K562 (cell line): Measurements from ENCODE around the gene ICAM1. TPM values are rescaled to one million over a fixed set of nuclear protein-coding genes. Genes with fewer than 3 reads are reported as not detected.
A peak's percentile ranks its signal among the peaks of the same experiment; 100 is the strongest.

Source experiments
- ERF ChIP-seq: fragments of 450-650 bp; formaldehyde crosslinking; IDR thresholded peaks from 2 replicates; pipeline ENCODE4 v1.4.0; 2020; ENCODE audit warnings: mild to moderate bottlenecking, mixed read lengths
- GATA2 ChIP-seq: sonication (generic); formaldehyde crosslinking; IDR thresholded peaks from 2 replicates; pipeline ENCODE4 v1.4.0; 2020; ENCODE audit warnings: mild to moderate bottlenecking, missing genetic modification reagents
- HNRNPH1 ChIP-seq: fragments of 200-400 bp; formaldehyde crosslinking; optimal IDR thresholded peaks from 2 replicates; pipeline ENCODE3; 2017; ENCODE audit warnings: low read depth, mild to moderate bottlenecking, low read length, moderate library complexity
- KAT2B ChIP-seq: IDR thresholded peaks from one replicate; pipeline ENCODE4 v1.6.1; 2012; ENCODE audit warnings: low read depth, mild to moderate bottlenecking, control low read depth, inconsistent platforms, low read length, moderate library complexity
- KLF16 ChIP-seq: IDR thresholded peaks from 2 replicates; pipeline ENCODE4 v1.6.1; 2016; ENCODE audit warnings: antibody characterized with exemption
- NEUROD1 ChIP-seq: fragments of 150-350 bp; IDR thresholded peaks from 2 replicates; pipeline ENCODE4 v1.6.1; 2014; ENCODE audit warnings: borderline replicate concordance, low read length, low read depth; ENCODE audit not compliant: partially characterized antibody
- NR2C2 ChIP-seq, 2 experiments: fragments of 200-800 bp in 1 of 2; sonication (Bioruptor generic) in 1 of 2; sonication (generic) in 1 of 2; formaldehyde crosslinking in 1 of 2; IDR thresholded peaks; 2 replicates each; pipeline versions ENCODE4 v1.6.1 to v1.8.0; 2016 to 2022; ENCODE audit warnings: mild to moderate bottlenecking in 1 of 2, missing compliant biosample characterization in 1 of 2, missing genetic modification characterization in 1 of 2, missing genetic modification reagents in 1 of 2
- NR3C1 ChIP-seq: sonication (generic); formaldehyde crosslinking; IDR thresholded peaks from 2 replicates; pipeline ENCODE4 v1.8.1; 2022; ENCODE audit warnings: missing genetic modification reagents
- POLR2AphosphoS5 ChIP-seq: IDR thresholded peaks from 2 replicates; pipeline ENCODE4 v1.6.1; 2011; ENCODE audit warnings: mild to moderate bottlenecking, low read depth, low read length, moderate library complexity; ENCODE audit not compliant: control insufficient read depth, insufficient read depth
- SAP30 ChIP-seq: fragments of 200-600 bp; sonication (generic); IDR thresholded peaks from 2 replicates; pipeline ENCODE4 v1.6.1; 2012; ENCODE audit warnings: borderline replicate concordance, low read depth, mild to moderate bottlenecking, moderate library complexity, low read length, control low read depth, inconsistent platforms; ENCODE audit not compliant: insufficient read depth, poor library complexity, severe bottlenecking
- SLC30A9 ChIP-seq: fragments of 250-450 bp; sonication (Bioruptor Pico); IDR thresholded peaks from 2 replicates; pipeline ENCODE4 v1.8.0; 2022; ENCODE audit warnings: mild to moderate bottlenecking, moderate library complexity
- SMC3 ChIP-seq: conservative IDR thresholded peaks from 2 replicates; pipeline ENCODE4 v1.6.1; 2011; ENCODE audit warnings: low read depth, low read length, improper control_type of control experiment; ENCODE audit not compliant: insufficient read depth
- ZC3H11A ChIP-seq: IDR thresholded peaks from 2 replicates; pipeline ENCODE4 v1.6.1; 2012; ENCODE audit warnings: low read depth, low read length, improper control_type of control experiment
- ZFP30 ChIP-seq: fragments of 250-450 bp; sonication (Bioruptor Pico); IDR thresholded peaks from 2 replicates; pipeline ENCODE4 v1.8.0; 2022; ENCODE audit warnings: moderate library complexity, mild to moderate bottlenecking, inconsistent platforms, borderline replicate concordance
- ZKSCAN1 ChIP-seq: fragments of 150-350 bp; IDR thresholded peaks from 2 replicates; pipeline ENCODE4 v1.6.1; 2016; ENCODE audit warnings: low read depth, low read length
- ZNF134 ChIP-seq: fragments of 250-450 bp; sonication (Bioruptor Pico); conservative IDR thresholded peaks from 2 replicates; pipeline ENCODE4 v1.4.0; 2020
- ZNF445 ChIP-seq: fragments of 250-450 bp; sonication (Bioruptor Pico); IDR thresholded peaks from 2 replicates; pipeline ENCODE4 v1.4.0; 2020; ENCODE audit warnings: low read depth, mild to moderate bottlenecking, moderate library complexity
- ZNF57 ChIP-seq: fragments of 450-650 bp; formaldehyde crosslinking; IDR thresholded peaks from 2 replicates; pipeline ENCODE4 v1.4.0; 2020; ENCODE audit warnings: mild to moderate bottlenecking, moderate library complexity
- polyA plus RNA-seq, 8 experiments: library from polyadenylated mRNA; depleted of rRNA in 4 of 8; stranded (reverse) in 5 of 8; unstranded in 3 of 8; fragments of >200 nt; fragmentation: Nextera tagmentation in 2 of 8; fragmentation: Illumina TruSeq in 1 of 8; extraction: Ambion mirVana in 2 of 8; extraction: Trizol in 1 of 8; gene quantifications; 2 replicates each; pipeline versions ENCODE4 v1.2.1 to v1.2.3, GENCODE V29; 2011 to 2014; ENCODE audit warnings: inconsistent platforms in 1 of 8, missing spikeins in 1 of 8
- total RNA-seq, 7 experiments: library from RNA; depleted of rRNA in 6 of 7; stranded (reverse); fragments of >200 nt in 6 of 7; fragmentation: Illumina TruSeq in 2 of 7; extraction: Trizol in 2 of 7; gene quantifications; 2 replicates each; pipeline versions ENCODE4 v1.2.1 to v1.2.3, GENCODE V29; 2011 to 2021; ENCODE audit warnings: low replicate concordance in 1 of 7
- TF ChIP-seq, protein P1 (sequence below): fragments of 250-450 bp; sonication (Bioruptor Pico); IDR thresholded peaks from 2 replicates; pipeline ENCODE4 v1.8.0; 2022; ENCODE audit warnings: inconsistent platforms, mild to moderate bottlenecking, moderate library complexity, borderline replicate concordance
- TF ChIP-seq, protein P2 (sequence below): fragments of 250-450 bp; sonication (Bioruptor Pico); IDR thresholded peaks from 2 replicates; pipeline ENCODE4 v1.8.0; 2022; ENCODE audit warnings: inconsistent platforms
- TF ChIP-seq, protein P3 (sequence below): sonication (generic); IDR thresholded peaks from 2 replicates; pipeline ENCODE4 v1.6.1; 2016
- TF ChIP-seq, protein P4 (sequence below): fragments of 450-650 bp; IDR thresholded peaks from 2 replicates; pipeline ENCODE4 v1.6.1; 2017; ENCODE audit warnings: antibody characterized with exemption

The ICAM1 gene
- total and polyA plus RNA-seq, 9 of the 15 experiments (the other 6 are each of a cell fraction or from before 2014, with no cell fraction given), result 2.3 to 24.4 (median 13.4) TPM

DNA sequence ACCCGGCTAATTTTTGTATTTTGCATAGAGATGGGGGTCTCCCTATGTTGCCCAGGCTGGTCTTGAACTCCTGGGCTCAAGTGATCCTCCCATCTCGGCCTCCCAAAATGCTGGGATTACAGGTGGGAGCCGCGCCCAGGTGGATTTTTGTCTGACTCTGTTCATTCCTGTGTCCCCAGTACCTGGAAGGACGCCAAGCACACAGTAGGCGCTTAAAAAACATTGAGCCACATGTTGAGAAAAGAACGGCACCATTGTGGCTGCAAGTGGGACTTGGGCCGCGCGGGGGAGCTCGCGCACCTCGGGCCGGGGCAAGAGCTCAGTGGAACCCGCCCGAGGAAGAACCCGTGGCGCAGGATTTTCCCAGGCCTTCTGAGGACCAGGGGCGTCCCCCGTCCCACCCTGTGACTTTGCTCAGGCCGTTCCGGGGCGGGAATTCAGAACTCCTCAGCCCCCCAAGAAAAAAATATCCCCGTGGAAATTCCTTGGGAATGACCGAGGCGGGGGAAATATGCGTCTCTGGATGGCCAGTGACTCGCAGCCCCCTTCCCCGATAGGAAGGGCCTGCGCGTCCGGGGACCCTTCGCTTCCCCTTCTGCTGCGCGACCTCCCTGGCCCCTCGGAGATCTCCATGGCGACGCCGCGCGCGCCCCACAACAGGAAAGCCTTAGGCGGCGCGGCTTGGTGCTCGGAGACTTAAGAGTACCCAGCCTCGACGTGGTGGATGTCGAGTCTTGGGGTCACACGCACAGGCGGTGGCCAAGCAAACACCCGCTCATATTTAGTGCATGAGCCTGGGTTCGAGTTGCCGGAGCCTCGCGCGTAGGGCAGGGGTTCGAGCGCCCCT is 1.4 kb upstream of the ICAM1 start (continued):
- no peak for TF ChIP-seq ZNF134 (CRISPR knock-in tag)
- TF ChIP-seq, protein P1, sequence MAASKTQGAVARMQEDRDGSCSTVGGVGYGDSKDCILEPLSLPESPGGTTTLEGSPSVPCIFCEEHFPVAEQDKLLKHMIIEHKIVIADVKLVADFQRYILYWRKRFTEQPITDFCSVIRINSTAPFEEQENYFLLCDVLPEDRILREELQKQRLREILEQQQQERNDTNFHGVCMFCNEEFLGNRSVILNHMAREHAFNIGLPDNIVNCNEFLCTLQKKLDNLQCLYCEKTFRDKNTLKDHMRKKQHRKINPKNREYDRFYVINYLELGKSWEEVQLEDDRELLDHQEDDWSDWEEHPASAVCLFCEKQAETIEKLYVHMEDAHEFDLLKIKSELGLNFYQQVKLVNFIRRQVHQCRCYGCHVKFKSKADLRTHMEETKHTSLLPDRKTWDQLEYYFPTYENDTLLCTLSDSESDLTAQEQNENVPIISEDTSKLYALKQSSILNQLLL (CRISPR knock-in tag), result no peak
- no peak for TF ChIP-seq ZNF445 (CRISPR knock-in tag)
- TF ChIP-seq, protein P2, sequence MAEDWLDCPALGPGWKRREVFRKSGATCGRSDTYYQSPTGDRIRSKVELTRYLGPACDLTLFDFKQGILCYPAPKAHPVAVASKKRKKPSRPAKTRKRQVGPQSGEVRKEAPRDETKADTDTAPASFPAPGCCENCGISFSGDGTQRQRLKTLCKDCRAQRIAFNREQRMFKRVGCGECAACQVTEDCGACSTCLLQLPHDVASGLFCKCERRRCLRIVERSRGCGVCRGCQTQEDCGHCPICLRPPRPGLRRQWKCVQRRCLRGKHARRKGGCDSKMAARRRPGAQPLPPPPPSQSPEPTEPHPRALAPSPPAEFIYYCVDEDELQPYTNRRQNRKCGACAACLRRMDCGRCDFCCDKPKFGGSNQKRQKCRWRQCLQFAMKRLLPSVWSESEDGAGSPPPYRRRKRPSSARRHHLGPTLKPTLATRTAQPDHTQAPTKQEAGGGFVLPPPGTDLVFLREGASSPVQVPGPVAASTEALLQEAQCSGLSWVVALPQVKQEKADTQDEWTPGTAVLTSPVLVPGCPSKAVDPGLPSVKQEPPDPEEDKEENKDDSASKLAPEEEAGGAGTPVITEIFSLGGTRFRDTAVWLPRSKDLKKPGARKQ (CRISPR knock-in tag), result no peak; the same call in 1 of the 2 replicates
- no peak for TF ChIP-seq NEUROD1
- TF ChIP-seq GATA2 (CRISPR knock-in tag), result no peak
- TF ChIP-seq KLF16, result peak; percentile 32; the same call in 1 of the 2 replicates
- TF ChIP-seq, protein P3, sequence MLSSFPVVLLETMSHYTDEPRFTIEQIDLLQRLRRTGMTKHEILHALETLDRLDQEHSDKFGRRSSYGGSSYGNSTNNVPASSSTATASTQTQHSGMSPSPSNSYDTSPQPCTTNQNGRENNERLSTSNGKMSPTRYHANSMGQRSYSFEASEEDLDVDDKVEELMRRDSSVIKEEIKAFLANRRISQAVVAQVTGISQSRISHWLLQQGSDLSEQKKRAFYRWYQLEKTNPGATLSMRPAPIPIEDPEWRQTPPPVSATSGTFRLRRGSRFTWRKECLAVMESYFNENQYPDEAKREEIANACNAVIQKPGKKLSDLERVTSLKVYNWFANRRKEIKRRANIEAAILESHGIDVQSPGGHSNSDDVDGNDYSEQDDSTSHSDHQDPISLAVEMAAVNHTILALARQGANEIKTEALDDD, result no peak
- no peak for TF ChIP-seq POLR2AphosphoS5
- TF ChIP-seq ZKSCAN1, result peak; percentile 100
- TF ChIP-seq ZFP30, result no peak
- TF ChIP-seq ERF (CRISPR knock-in tag), result 0 out of 2 replicates have a peak, but pooled peaks have one; percentile 28
- TF ChIP-seq HNRNPH1, result no peak
- no peak for TF ChIP-seq SAP30
- TF ChIP-seq NR2C2 (CRISPR knock-in tag; IDR thresholded peaks at IDR 0.05), result no peak
- no peak for TF ChIP-seq NR2C2 (tag; IDR thresholded peaks at IDR 0.05)
- TF ChIP-seq SLC30A9 (CRISPR knock-in tag), result no peak
- no peak for TF ChIP-seq KAT2B
- TF ChIP-seq ZC3H11A, result no peak
- TF ChIP-seq ZNF57 (CRISPR knock-in tag), result no peak
- peak; percentile 97 for TF ChIP-seq SMC3
- TF ChIP-seq, protein P4, sequence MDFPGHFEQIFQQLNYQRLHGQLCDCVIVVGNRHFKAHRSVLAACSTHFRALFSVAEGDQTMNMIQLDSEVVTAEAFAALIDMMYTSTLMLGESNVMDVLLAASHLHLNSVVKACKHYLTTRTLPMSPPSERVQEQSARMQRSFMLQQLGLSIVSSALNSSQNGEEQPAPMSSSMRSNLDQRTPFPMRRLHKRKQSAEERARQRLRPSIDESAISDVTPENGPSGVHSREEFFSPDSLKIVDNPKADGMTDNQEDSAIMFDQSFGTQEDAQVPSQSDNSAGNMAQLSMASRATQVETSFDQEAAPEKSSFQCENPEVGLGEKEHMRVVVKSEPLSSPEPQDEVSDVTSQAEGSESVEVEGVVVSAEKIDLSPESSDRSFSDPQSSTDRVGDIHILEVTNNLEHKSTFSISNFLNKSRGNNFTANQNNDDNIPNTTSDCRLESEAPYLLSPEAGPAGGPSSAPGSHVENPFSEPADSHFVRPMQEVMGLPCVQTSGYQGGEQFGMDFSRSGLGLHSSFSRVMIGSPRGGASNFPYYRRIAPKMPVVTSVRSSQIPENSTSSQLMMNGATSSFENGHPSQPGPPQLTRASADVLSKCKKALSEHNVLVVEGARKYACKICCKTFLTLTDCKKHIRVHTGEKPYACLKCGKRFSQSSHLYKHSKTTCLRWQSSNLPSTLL, result no peak
- no peak for TF ChIP-seq NR3C1 (CRISPR knock-in tag)
